B cell (primary cell): ENCODE data around the gene HTRA2. TPM values are rescaled to one million over a fixed set of nuclear protein-coding genes. Genes with fewer than 3 reads are reported as not detected.

ENCODE experiments used
- ATAC-seq: fragments of 200-7000 bp; cut with Tn5 transposase; one replicate; pipeline ENCODE4 v1.10.0; 2021; ENCODE audit warnings: low read depth, mild to moderate bottlenecking, moderate number of reproducible peaks, moderate library complexity
- CTCF ChIA-PET: fragments of 350-600 bp; sonication (Branson Sonifier 250); formaldehyde crosslinking; loops from one replicate; lab custom pipeline; 2021; ENCODE audit warnings: antibody characterized with exemption, inconsistent platforms; lab: Charles Lee
- POLR2A ChIA-PET: fragments of 350-600 bp; sonication (Branson Sonifier 250); formaldehyde crosslinking; loops from one replicate; lab custom pipeline; 2021; ENCODE audit warnings: antibody characterized with exemption; lab: Charles Lee
- DNase-seq: peaks from one replicate; pipeline ENCODE4 v3.0.0; 2013
- H2AFZ ChIP-seq: 2 replicates; pipeline ENCODE4 v1.6.1; 2012; ENCODE audit warnings: mild to moderate bottlenecking, low read depth, low read length; ENCODE audit not compliant: insufficient read depth, poor library complexity, severe bottlenecking
- H3K27ac ChIP-seq, 2 donors: 1 replicate in 1 of 2; 2 replicates in 1 of 2; pipeline ENCODE4 v1.5.1; 2012 to 2013; ENCODE audit warnings: low read length in 2 of 2, mild to moderate bottlenecking in 2 of 2, moderate library complexity in 1 of 2
- H3K27me3 ChIP-seq, 4 experiments: fragments of 200-600 bp in 1 of 4; sonication (generic) in 1 of 4; replicated peaks in 1 of 4; 1 replicate in 2 of 4; 2 replicates in 2 of 4; pipeline versions ENCODE4 v1.6.1 to v1.7.0; 2013 to 2016; ENCODE audit warnings: low read length in 3 of 4, mild to moderate bottlenecking in 2 of 4, mixed read lengths in 1 of 4, moderate library complexity in 1 of 4; ENCODE audit not compliant: insufficient read depth in 4 of 4, control insufficient read depth in 3 of 4; ENCODE audit errors: control extremely low read depth in 1 of 4
- H3K36me3 ChIP-seq, 2 experiments: replicated peaks in 1 of 2; 1 replicate in 1 of 2; 2 replicates in 1 of 2; pipeline versions ENCODE4 v1.6.1 to v1.7.1; 2013; ENCODE audit warnings: low read length in 1 of 2; ENCODE audit not compliant: insufficient read depth in 2 of 2, control insufficient read depth in 1 of 2; ENCODE audit errors: control extremely low read depth in 1 of 2, extremely low read depth in 1 of 2
- H3K4me1 ChIP-seq, 2 donors: fragments of 200-600 bp in 1 of 2; sonication (generic) in 1 of 2; 1 replicate in 1 of 2; 2 replicates in 1 of 2; pipeline versions ENCODE4 v1.5.1 to v1.6.1; 2013 to 2017; ENCODE audit warnings: low read length in 2 of 2; ENCODE audit not compliant: control insufficient read depth in 2 of 2, insufficient read depth in 2 of 2
- H3K4me2 ChIP-seq: replicated peaks from 2 replicates; pipeline ENCODE3; 2012; ENCODE audit warnings: mild to moderate bottlenecking, low read depth, low read length; ENCODE audit not compliant: poor library complexity, severe bottlenecking
- H3K4me3 ChIP-seq, 5 experiments: fragments of 200-600 bp in 1 of 5; sonication (generic) in 1 of 5; 1 replicate in 3 of 5; 2 replicates in 2 of 5; pipeline versions ENCODE4 v1.5.1 to v1.7.0; 2011 to 2016; ENCODE audit warnings: low read length in 4 of 5, mild to moderate bottlenecking in 4 of 5, low read depth in 2 of 5, control low read depth in 1 of 5, moderate library complexity in 1 of 5; ENCODE audit not compliant: insufficient read depth in 1 of 5; ENCODE audit errors: control extremely low read depth in 1 of 5, extremely low read depth in 1 of 5
- H3K79me2 ChIP-seq: fragments of 200-600 bp; sonication (generic); one replicate; pipeline ENCODE4 v1.6.0; 2016; ENCODE audit warnings: low read length; ENCODE audit not compliant: control insufficient read depth, insufficient read depth
- H3K9ac ChIP-seq: fragments of 200-600 bp; sonication (generic); 2 replicates; pipeline ENCODE4 v1.6.1; 2017; ENCODE audit warnings: mild to moderate bottlenecking, low read length, moderate library complexity
- H3K9me3 ChIP-seq, 3 donors: one replicate each; pipeline versions ENCODE4 v1.6.1 to v1.7.1; 2013; ENCODE audit warnings: low read length in 2 of 3; ENCODE audit not compliant: control insufficient read depth in 2 of 3, insufficient read depth in 1 of 3; ENCODE audit errors: control extremely low read depth in 1 of 3
- H4K20me1 ChIP-seq: 2 replicates; pipeline ENCODE4 v1.6.0; 2012; ENCODE audit warnings: mild to moderate bottlenecking, low read length; ENCODE audit not compliant: insufficient read depth, control insufficient read depth, poor library complexity, severe bottlenecking
- H3K27ac Mint-ChIP-seq: one replicate; pipeline ENCODE4 v1.8.0; 2021; ENCODE audit warnings: mixed read lengths
- H3K27me3 Mint-ChIP-seq: one replicate; pipeline ENCODE4 v1.8.0; 2021; ENCODE audit warnings: mixed read lengths
- H3K4me1 Mint-ChIP-seq: one replicate; pipeline ENCODE4 v1.8.0; 2021; ENCODE audit warnings: mixed read lengths
- H3K4me3 Mint-ChIP-seq: one replicate; pipeline ENCODE4 v1.8.0; 2021; ENCODE audit warnings: mixed read lengths
- H3K9me3 Mint-ChIP-seq: one replicate; pipeline ENCODE4 v1.8.0; 2022; ENCODE audit warnings: mixed read lengths; ENCODE audit not compliant: insufficient read depth
- EZH2 ChIP-seq: IDR thresholded peaks from 2 replicates; pipeline ENCODE4 v1.6.1; 2012; ENCODE audit warnings: borderline replicate concordance, low read depth, mild to moderate bottlenecking, moderate library complexity, low read length; ENCODE audit not compliant: insufficient read depth, poor library complexity, severe bottlenecking
- WGBS: methylation state at CpG from one replicate; pipeline ENCODE4 v1.1.5; 2013; ENCODE audit warnings: missing lambda C conversion rate; ENCODE audit not compliant: insufficient coverage; 5-methylcytosine and 5-hydroxymethylcytosine counted together
- intact Hi-C: fragments of 100-400 bp; cut with micrococcal nuclease; formaldehyde crosslinking; loops from one replicate; pipeline ENCODE4 v1.10.0; 2022
- polyA plus RNA-seq: library from polyadenylated mRNA; depleted of rRNA; stranded (reverse); fragments of >200 nt; gene quantifications from 2 replicates; pipeline ENCODE4 v1.2.3, GENCODE V29; 2012
- total RNA-seq, 2 donors: library from RNA; stranded (reverse); fragments of 120-200 nt in 1 of 2; gene quantifications; 1 replicate in 1 of 2; 2 replicates in 1 of 2; pipeline versions ENCODE4 v1.2.3 to v1.2.4, GENCODE V29; 2013 to 2022
- TF ChIP-seq, protein P1 (sequence below): fragments of 200-600 bp; IDR thresholded peaks from one replicate; pipeline ENCODE4 v1.8.0; 2022; ENCODE audit warnings: antibody characterized with exemption, mild to moderate bottlenecking

The HTRA2 gene
- total and polyA plus RNA-seq, 2 donors (not counting 1 experiment from before 2014, with no cell fraction given): 52.8 to 111 TPM

DNA sequence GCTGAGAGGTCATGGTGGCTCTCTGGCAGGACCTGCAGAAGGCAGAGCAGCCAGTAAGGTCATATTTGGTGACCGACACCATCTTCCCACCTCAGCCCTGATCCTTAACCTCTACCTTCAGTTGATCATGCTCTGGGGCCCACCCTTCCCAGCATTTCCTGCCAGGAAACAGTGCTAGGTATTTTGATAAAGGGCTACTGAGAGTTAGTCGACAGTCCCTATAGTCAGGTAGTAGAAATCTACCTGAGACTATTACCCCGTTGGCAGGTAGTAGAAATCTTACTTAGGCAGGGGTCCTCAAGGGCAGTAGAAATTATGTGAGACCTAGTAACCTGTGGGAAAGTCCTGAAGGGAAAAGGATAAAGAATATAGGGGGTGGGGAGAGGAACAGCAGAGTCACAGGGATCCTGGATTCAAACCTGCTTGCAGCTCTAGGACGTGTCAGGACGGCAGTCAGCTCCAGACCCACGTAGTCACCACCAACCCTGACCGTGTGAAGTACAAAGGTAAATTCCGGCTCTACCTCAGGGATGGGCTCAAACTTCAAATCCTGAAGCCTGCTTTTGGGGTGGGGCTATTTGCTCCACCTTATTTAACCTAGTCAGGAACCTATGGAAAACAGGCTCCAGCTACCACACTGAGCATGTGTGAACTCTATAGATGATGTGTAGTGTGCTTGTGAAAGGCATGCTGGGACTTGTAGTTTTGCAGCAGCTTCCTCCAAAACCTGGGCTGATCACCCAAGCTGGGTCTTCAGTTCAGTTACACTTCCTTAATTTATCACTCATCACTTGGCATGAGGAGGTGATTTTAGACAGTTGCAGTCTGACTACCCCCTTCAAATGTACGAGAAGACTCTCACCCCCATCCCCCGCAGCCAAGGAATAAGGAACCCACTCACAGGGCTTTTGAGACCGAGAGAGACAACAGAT is 3.8 kb upstream of the HTRA2 start, which contains the start of gene DQX1:
TSS of gene DQX1 (minus strand) at position 515 of the 932 bp plus-strand sequence. CDS start at position 13, 502 bp downstream.
- H3K4me3 ChIP-seq: no peak within 1 kb of the TSS
- ChIA-PET POLR2A (interaction anchor here (0.7 to 1.1 kb wide), 5 partner anchors 10 to 45 kb away, joined by 3 to 4 read pairs (median 3); partner anchors contain the start of genes CCDC142 and TTC31), CTCF (interaction anchor here (1.0 to 9.6 kb wide), 4 partner anchors 17 to 61 kb away, joined by 3 to 71 read pairs (median 6); partner anchors contain the start of genes CCDC142, PCGF1 and TTC31)
- peaks cover 0 to 2% (median 0%) of the 10 kb centered on the region in 4 experiments for H3K27me3 ChIP-seq
- Mint-ChIP-seq H3K4me1 (peaks cover 30% of the 10 kb centered on the region), H3K9me3 (no peaks in the 10 kb centered on the region), H3K27me3 (no peaks in the 10 kb centered on the region), H3K4me3 (peak within 1 kb of the TSS; percentile 59), H3K27ac (peak within 1 kb of the TSS; percentile 84)
- peaks cover 28 to 35% of the 10 kb centered on the region in 2 donors for H3K4me1 ChIP-seq
- DNase-seq (peak; percentile 84), ATAC-seq (no peak)
- H2AFZ ChIP-seq: no peak within 1 kb of the TSS
- peaks cover 17% of the 10 kb centered on the region for H4K20me1 ChIP-seq
- H3K27ac ChIP-seq: peak within 1 kb of the TSS in 1 of 2 donors; percentile 54
- peak within 1 kb of the TSS; percentile 1 for H3K4me2 ChIP-seq
- no peak within 1 kb of the TSS for H3K9ac ChIP-seq
- peaks cover 0 to 29% of the 10 kb centered on the region in 2 experiments for H3K36me3 ChIP-seq
- TF ChIP-seq, protein P1, sequence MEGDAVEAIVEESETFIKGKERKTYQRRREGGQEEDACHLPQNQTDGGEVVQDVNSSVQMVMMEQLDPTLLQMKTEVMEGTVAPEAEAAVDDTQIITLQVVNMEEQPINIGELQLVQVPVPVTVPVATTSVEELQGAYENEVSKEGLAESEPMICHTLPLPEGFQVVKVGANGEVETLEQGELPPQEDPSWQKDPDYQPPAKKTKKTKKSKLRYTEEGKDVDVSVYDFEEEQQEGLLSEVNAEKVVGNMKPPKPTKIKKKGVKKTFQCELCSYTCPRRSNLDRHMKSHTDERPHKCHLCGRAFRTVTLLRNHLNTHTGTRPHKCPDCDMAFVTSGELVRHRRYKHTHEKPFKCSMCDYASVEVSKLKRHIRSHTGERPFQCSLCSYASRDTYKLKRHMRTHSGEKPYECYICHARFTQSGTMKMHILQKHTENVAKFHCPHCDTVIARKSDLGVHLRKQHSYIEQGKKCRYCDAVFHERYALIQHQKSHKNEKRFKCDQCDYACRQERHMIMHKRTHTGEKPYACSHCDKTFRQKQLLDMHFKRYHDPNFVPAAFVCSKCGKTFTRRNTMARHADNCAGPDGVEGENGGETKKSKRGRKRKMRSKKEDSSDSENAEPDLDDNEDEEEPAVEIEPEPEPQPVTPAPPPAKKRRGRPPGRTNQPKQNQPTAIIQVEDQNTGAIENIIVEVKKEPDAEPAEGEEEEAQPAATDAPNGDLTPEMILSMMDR: no peak
- no peak for TF ChIP-seq EZH2
- intact Hi-C loops: loop anchor here (5.0 kb wide), 2 partner anchors 789 to 1294 kb away; partner anchors contain the start of genes CCT7, PRADC1 and TPRKB
- WGBS: 90% methylated on average over 5 of the region's 11 CpGs
- peaks cover 20% of the 10 kb centered on the region for H3K79me2 ChIP-seq
- H3K9me3 ChIP-seq: no peaks in the 10 kb centered on the region
